ENCODE measurements around the gene RASL11B.

DNA sequence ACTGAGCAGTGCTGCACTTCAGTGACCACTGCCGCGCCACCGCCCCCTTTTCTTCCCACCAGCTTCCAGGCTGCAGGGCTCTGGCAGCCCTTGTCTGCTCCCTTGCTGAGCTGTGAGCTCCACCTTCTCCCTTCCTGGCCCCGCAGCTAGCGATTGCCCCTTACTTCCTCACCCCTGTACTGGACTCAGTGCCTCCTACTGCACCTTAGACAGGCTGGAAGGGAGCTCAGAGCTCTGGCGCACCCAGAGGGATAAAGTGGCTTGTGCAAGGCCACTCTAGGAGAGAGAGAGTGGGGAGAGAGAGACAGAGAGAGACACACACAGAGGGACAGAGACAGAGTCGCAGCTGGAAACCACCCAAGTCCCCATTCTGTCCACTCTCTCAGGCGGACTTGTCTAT lies 6.0 kb downstream of the RASL11B start:
- TF ChIP-seq, protein P1, sequence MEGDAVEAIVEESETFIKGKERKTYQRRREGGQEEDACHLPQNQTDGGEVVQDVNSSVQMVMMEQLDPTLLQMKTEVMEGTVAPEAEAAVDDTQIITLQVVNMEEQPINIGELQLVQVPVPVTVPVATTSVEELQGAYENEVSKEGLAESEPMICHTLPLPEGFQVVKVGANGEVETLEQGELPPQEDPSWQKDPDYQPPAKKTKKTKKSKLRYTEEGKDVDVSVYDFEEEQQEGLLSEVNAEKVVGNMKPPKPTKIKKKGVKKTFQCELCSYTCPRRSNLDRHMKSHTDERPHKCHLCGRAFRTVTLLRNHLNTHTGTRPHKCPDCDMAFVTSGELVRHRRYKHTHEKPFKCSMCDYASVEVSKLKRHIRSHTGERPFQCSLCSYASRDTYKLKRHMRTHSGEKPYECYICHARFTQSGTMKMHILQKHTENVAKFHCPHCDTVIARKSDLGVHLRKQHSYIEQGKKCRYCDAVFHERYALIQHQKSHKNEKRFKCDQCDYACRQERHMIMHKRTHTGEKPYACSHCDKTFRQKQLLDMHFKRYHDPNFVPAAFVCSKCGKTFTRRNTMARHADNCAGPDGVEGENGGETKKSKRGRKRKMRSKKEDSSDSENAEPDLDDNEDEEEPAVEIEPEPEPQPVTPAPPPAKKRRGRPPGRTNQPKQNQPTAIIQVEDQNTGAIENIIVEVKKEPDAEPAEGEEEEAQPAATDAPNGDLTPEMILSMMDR (IDR thresholded peaks at IDR 0.05) = no peak
- no peak for TF ChIP-seq POLR2A (IDR thresholded peaks at IDR 0.05)
